PC-9 (cell line): Measurements from ENCODE around the gene MORN4. TPM values are rescaled to one million over a fixed set of nuclear protein-coding genes. Genes with fewer than 3 reads are reported as not detected.
"Not testable (repeated sequence)": the region's sequence is repeated elsewhere in the genome, so short reads cannot be mapped to it uniquely, and the experiment has no call there.

ENCODE experiments used
- BruUV-seq: library from RNA; stranded (reverse); fragments of 400-500 nt; replicated peaks from 2 replicates; lab custom pipeline; 2021; lab: Mats Ljungman, UMichigan
- CTCF ChIA-PET: fragments of 300-600 bp; sonication (Branson Sonifier 250); formaldehyde crosslinking; loops from one replicate; lab custom pipeline; 2022; ENCODE audit warnings: antibody characterized with exemption; lab: Charles Lee
- POLR2A ChIA-PET: fragments of 300-600 bp; sonication (Branson Sonifier 250); formaldehyde crosslinking; loops from one replicate; lab custom pipeline; 2022; ENCODE audit warnings: antibody characterized with exemption; ENCODE audit not compliant: unreplicated experiment; lab: Charles Lee
- DNase-seq, 2 experiments: peaks; one replicate each; pipeline versions ENCODE4 v3.0.0 to v3.0.0-alpha.2; 2015 to 2022; ENCODE audit warnings: mixed read lengths in 1 of 2
- H2AFZ ChIP-seq: fragments of 200-600 bp; sonication (generic); 2 replicates; pipeline ENCODE4 v1.8.1; 2017; ENCODE audit warnings: antibody characterized with exemption
- H3F3A ChIP-seq: fragments of 200-600 bp; sonication (generic); 2 replicates; pipeline ENCODE4 v1.8.1; 2017; ENCODE audit warnings: antibody characterized with exemption, mild to moderate bottlenecking, low read depth; ENCODE audit not compliant: insufficient read depth
- H3K27ac ChIP-seq: fragments of 200-600 bp; sonication (generic); 2 replicates; pipeline ENCODE4 v1.6.1; 2016; ENCODE audit warnings: mixed run types
- H3K27me3 ChIP-seq: fragments of 200-600 bp; sonication (generic); 2 replicates; pipeline ENCODE4 v1.6.1; 2016; ENCODE audit warnings: low read depth, mixed run types; ENCODE audit not compliant: insufficient read depth
- H3K36me3 ChIP-seq: fragments of 200-600 bp; sonication (generic); 2 replicates; pipeline ENCODE4 v1.6.1; 2016; ENCODE audit warnings: low read depth, mixed run types
- H3K4me1 ChIP-seq: fragments of 200-600 bp; sonication (generic); replicated peaks from 2 replicates; pipeline ENCODE4 v1.6.1; 2016; ENCODE audit warnings: mixed run types; ENCODE audit not compliant: insufficient read depth
- H3K4me2 ChIP-seq: fragments of 200-600 bp; sonication (generic); 2 replicates; pipeline ENCODE4 v1.6.1; 2017; ENCODE audit warnings: mixed run types
- H3K4me3 ChIP-seq: fragments of 200-600 bp; sonication (generic); 2 replicates; pipeline ENCODE4 v1.6.1; 2016; ENCODE audit warnings: mixed run types
- H3K79me2 ChIP-seq: fragments of 200-600 bp; sonication (generic); 2 replicates; pipeline ENCODE4 v1.6.1; 2017; ENCODE audit warnings: low read depth, mixed run types
- H3K9me2 ChIP-seq: fragments of 200-600 bp; sonication (generic); 2 replicates; pipeline ENCODE4 v1.8.1; 2017; ENCODE audit warnings: mild to moderate bottlenecking; ENCODE audit not compliant: insufficient read depth
- H3K9me3 ChIP-seq: fragments of 200-600 bp; sonication (generic); 2 replicates; pipeline ENCODE4 v1.8.1; 2016; ENCODE audit warnings: low read depth; ENCODE audit not compliant: insufficient read depth
- H4K20me1 ChIP-seq: fragments of 200-600 bp; sonication (generic); 2 replicates; pipeline ENCODE4 v1.8.1; 2017; ENCODE audit not compliant: insufficient read depth
- CTCF ChIP-seq: fragments of 200-600 bp; sonication (generic); conservative IDR thresholded peaks from 2 replicates; pipeline ENCODE4 v1.6.1; 2017; ENCODE audit warnings: mixed run types, antibody characterized with exemption, mild to moderate bottlenecking, moderate library complexity
- EZH2 ChIP-seq: fragments of 200-600 bp; sonication (generic); IDR thresholded peaks from 2 replicates; pipeline ENCODE4 v1.8.0; 2017; ENCODE audit warnings: antibody characterized with exemption, low read depth
- intact Hi-C: fragments of 100-400 bp; cut with micrococcal nuclease; formaldehyde crosslinking; loops from one replicate; pipeline ENCODE4 v1.10.0; 2022; ENCODE audit not compliant: unreplicated experiment
- total RNA-seq: library from RNA; stranded (reverse); gene quantifications from 2 replicates; pipeline ENCODE4 v1.2.3, GENCODE V29; 2021

MORN4 gene
- total RNA-seq, 1 experiment from 2014 or later = 10.0 TPM

- H3K4me2 ChIP-seq = peak overlapping the region; percentile 7; the same call in 1 of the 2 replicates
Measured at GRCh38 chr10:97643441-97643985, 10.2 kb upstream of the MORN4 start.

GRCh38 chr10:97642471-97643159 lies 9.3 kb upstream of the MORN4 start:
- Histone ChIP-seq H3K4me1 (peaks cover 18% of the 10 kb centered on the region), H3K4me2 (peak overlapping the region; percentile 78; the same call in 1 of the 2 replicates), H3F3A (peaks cover 21% of the 10 kb centered on the region), H3K79me2 (peaks cover 47% of the 10 kb centered on the region)
- H3K9me3 ChIP-seq, H3K9me2 ChIP-seq, POLR2A ChIA-PET, H3K36me3 ChIP-seq, DNase-seq, BruUV-seq, intact Hi-C loops, H3K27ac ChIP-seq, H3K27me3 ChIP-seq, H3K4me3 ChIP-seq, H2AFZ ChIP-seq, H4K20me1 ChIP-seq: not testable (repeated sequence)
- CTCF ChIA-PET = interaction anchor here (0.7 kb wide), 1 partner anchor 204 kb away, joined by 4 read pairs; no protein-coding TSS in a partner anchor

More at GRCh38 chr10:97643441-97643985, 10.2 kb upstream of the MORN4 start:
- Histone ChIP-seq H3K36me3 (no peaks in the 10 kb centered on the region), H3K4me3 (no peak overlapping the region), H3F3A (peaks cover 27% of the 10 kb centered on the region), H4K20me1 (no peaks in the 10 kb centered on the region), H3K9me3 (no peaks in the 10 kb centered on the region), H3K4me1 (peaks cover 27% of the 10 kb centered on the region), H3K79me2 (peaks cover 51% of the 10 kb centered on the region), H3K27me3 (no peaks in the 10 kb centered on the region), H3K9me2 (no peaks in the 10 kb centered on the region), H2AFZ (no peak overlapping the region), H3K27ac (no peak overlapping the region)
- intact Hi-C loops = no loop called here
- DNase-seq = no peak
- TF ChIP-seq CTCF = no peak
- no peak for TF ChIP-seq EZH2
- POLR2A ChIA-PET = no interaction called here
- no TSS peak for BruUV-seq
- CTCF ChIA-PET = no interaction called here

DNA sequence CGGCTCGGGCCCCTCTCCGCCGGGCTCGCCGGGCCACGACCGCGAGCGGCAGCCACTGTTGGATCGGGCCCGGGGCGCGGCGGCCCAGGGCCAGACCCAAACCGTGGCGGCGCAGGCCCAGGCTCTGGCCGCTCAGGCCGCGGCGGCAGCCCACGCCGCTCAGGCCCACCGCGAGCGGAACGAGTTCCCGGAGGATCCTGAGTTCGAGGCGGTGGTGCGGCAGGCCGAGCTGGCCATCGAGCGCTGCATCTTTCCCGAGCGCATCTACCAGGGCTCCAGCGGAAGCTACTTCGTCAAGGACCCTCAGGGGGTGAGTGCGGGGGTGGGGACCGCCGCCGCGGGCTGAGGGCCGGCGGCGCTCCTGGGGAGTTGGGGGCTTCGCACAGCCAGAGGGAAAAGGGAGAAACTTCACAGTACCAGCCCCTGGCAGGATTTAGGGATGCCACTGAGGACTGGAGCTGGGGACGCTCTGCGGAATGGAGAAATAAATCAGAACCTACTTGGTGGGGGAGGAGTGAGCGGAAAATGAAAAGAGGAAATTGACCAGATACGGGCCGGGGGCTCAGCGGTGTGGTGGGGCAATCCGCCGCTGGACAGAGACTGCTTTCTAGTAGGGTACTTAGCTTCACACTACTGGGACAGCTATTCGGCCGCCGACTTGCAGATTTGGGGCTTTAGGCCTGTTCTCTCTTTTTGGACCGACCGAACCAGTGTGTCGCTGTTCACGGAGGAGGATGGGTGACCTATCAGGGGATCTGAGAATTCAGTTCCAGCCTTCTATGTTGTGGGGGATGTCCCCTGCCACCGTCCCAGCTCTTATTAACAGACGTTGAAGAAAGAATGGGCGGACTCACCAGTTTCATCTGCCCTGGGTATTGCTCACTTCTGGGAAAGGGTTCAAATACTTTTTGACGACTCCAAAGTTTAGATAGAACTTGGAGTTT lies 7.8 kb upstream of the MORN4 start:
- intact Hi-C loops = loop anchor here (1.0 kb wide), 1 partner anchor 8 kb away; no protein-coding TSS in a partner anchor
- H3K27ac ChIP-seq = no peak overlapping the region
- no peaks in the 10 kb centered on the region for H3K9me2 ChIP-seq
- H2AFZ ChIP-seq = peak overlapping the region; percentile 71
- peak overlapping the region; percentile 93 for H3K4me3 ChIP-seq
- no peaks in the 10 kb centered on the region for H3K36me3 ChIP-seq
- H3K79me2 ChIP-seq = peaks cover 42% of the 10 kb centered on the region
- TSS peak; percentile 43 for BruUV-seq
- H3K4me1 ChIP-seq = peaks cover 9% of the 10 kb centered on the region
- H3K9me3 ChIP-seq = no peaks in the 10 kb centered on the region
- H4K20me1 ChIP-seq = no peaks in the 10 kb centered on the region
- CTCF ChIA-PET = no interaction called here
- H3K4me2 ChIP-seq = peak overlapping the region; percentile 78
- H3F3A ChIP-seq = peaks cover 7% of the 10 kb centered on the region; the same call in 1 of the 2 replicates
- TF ChIP-seq EZH2 (no peak), CTCF (no peak)
- DNase-seq = no peak
- no peaks in the 10 kb centered on the region for H3K27me3 ChIP-seq
- POLR2A ChIA-PET = interaction anchor here (0.7 kb wide), 1 partner anchor 164 kb away, joined by 11 read pairs; no protein-coding TSS in a partner anchor
